Suprapubic skin (tissue), 4 donors: ENCODE measurements around the gene TBC1D14. TPM values are rescaled to one million over a fixed set of nuclear protein-coding genes. Genes with fewer than 3 reads are reported as not detected.
A peak's percentile ranks its signal among the peaks of the same experiment; 100 is the strongest.

ENCODE experiments used
- DNase-seq, 2 donors: peaks; one replicate each; pipeline ENCODE4 v3.0.0-alpha.2; 2019; ENCODE audit warnings: low spot score in 2 of 2
- H3K27ac ChIP-seq: fragments of 200-600 bp; sonication (generic); one replicate; pipeline ENCODE4 v1.5.1; 2019
- H3K27me3 ChIP-seq: fragments of 200-600 bp; sonication (generic); one replicate; pipeline ENCODE4 v1.5.1; 2019
- H3K36me3 ChIP-seq: fragments of 200-600 bp; sonication (generic); one replicate; pipeline ENCODE4 v1.5.1; 2019
- H3K4me1 ChIP-seq: fragments of 200-600 bp; sonication (generic); one replicate; pipeline ENCODE4 v1.5.1; 2019
- H3K4me3 ChIP-seq: fragments of 200-600 bp; sonication (generic); one replicate; pipeline ENCODE4 v1.5.1; 2019; ENCODE audit warnings: mild to moderate bottlenecking
- H3K9me3 ChIP-seq: fragments of 200-600 bp; sonication (generic); one replicate; pipeline ENCODE4 v1.5.1; 2019
- CTCF ChIP-seq, 2 donors: fragments of 200-600 bp in 1 of 2; fragments of 450-650 bp in 1 of 2; sonication (generic) in 1 of 2; IDR thresholded peaks; one replicate each; pipeline ENCODE4 v1.5.1; 2016 to 2019; ENCODE audit warnings: antibody characterized with exemption in 2 of 2, mild to moderate bottlenecking in 1 of 2, moderate library complexity in 1 of 2
- EP300 ChIP-seq: sonication (generic); formaldehyde crosslinking; IDR thresholded peaks from one replicate; pipeline ENCODE4 v1.6.1; 2017; ENCODE audit warnings: antibody characterized with exemption
- POLR2A ChIP-seq, 2 donors: fragments of 450-650 bp; IDR thresholded peaks; one replicate each; pipeline ENCODE4 v1.6.1; 2017; ENCODE audit warnings: antibody characterized with exemption in 2 of 2, mild to moderate bottlenecking in 2 of 2, moderate library complexity in 2 of 2
- POLR2AphosphoS5 ChIP-seq, 3 donors: sonication (generic); formaldehyde crosslinking; IDR thresholded peaks; one replicate each; pipeline ENCODE4 v1.6.1; 2017; ENCODE audit warnings: antibody characterized with exemption in 3 of 3
- WGBS: methylation state at CpG from one replicate; pipeline ENCODE4 v1.1.5; 2018; 5-methylcytosine and 5-hydroxymethylcytosine counted together
- total RNA-seq, 4 donors: library from RNA; depleted of rRNA; stranded (reverse); fragments of >200 nt; gene quantifications; one replicate each; pipeline ENCODE4 v1.1.0, GENCODE V29; 2016

Gene TBC1D14
- total RNA-seq, 4 donors from 2014 or later: 55.0 to 111 (median 97.9) TPM

GRCh38 chr4:7068279-7068842, 158.7 kb downstream of the TBC1D14 start:
- no peak for TF ChIP-seq EP300
- TF ChIP-seq POLR2A (IDR thresholded peaks at IDR 0.05): no peak
- TF ChIP-seq CTCF (IDR thresholded peaks at IDR 0.05): no peak
- no peak for TF ChIP-seq POLR2AphosphoS5 (IDR thresholded peaks at IDR 0.05)
- peak; percentile 99 to 100 for DNase-seq
- peaks cover 33% of the 10 kb centered on the region for H3K4me1 ChIP-seq
- peak overlapping the region; percentile 90 for H3K4me3 ChIP-seq
- H3K36me3 ChIP-seq: peaks cover 8% of the 10 kb centered on the region
- no peaks in the 10 kb centered on the region for H3K9me3 ChIP-seq
- H3K27ac ChIP-seq: peak overlapping the region; percentile 93
- WGBS: under 1% methylated on average over 40 of the region's 50 CpGs
- H3K27me3 ChIP-seq: no peaks in the 10 kb centered on the region

GRCh38 chr4:7068883-7069282, 159.3 kb downstream of the TBC1D14 start:
- peak in 1 of 2 donors; percentile 76 for DNase-seq

GRCh38 chr4:7070729-7071511, 161.3 kb downstream of the TBC1D14 start:
- H3K36me3 ChIP-seq: no peaks in the 10 kb centered on the region
- peaks cover 28% of the 10 kb centered on the region for H3K4me1 ChIP-seq
- no peak overlapping the region for H3K27ac ChIP-seq
- H3K27me3 ChIP-seq: no peaks in the 10 kb centered on the region
- H3K9me3 ChIP-seq: no peaks in the 10 kb centered on the region
- peak; percentile 88 to 89 for DNase-seq
- H3K4me3 ChIP-seq: no peak overlapping the region
- 42% methylated on average over 23 of the region's 23 CpGs for whole genome bisulfite sequencing
- no peak for TF ChIP-seq POLR2A (IDR thresholded peaks at IDR 0.05)
- TF ChIP-seq EP300: no peak
- TF ChIP-seq POLR2AphosphoS5 (IDR thresholded peaks at IDR 0.05): peak in 1 of 3 donors; percentile 47
- TF ChIP-seq CTCF (IDR thresholded peaks at IDR 0.05): peak; percentile 95 to 97

More at GRCh38 chr4:7068883-7069282, 159.3 kb downstream of the TBC1D14 start:
- 13% methylated on average over 18 of the region's 20 CpGs for WGBS
- no peaks in the 10 kb centered on the region for H3K27me3 ChIP-seq
- H3K4me3 ChIP-seq: peak overlapping the region; percentile 90
- no peaks in the 10 kb centered on the region for H3K9me3 ChIP-seq
- peak overlapping the region; percentile 93 for H3K27ac ChIP-seq
- peaks cover 33% of the 10 kb centered on the region for H3K4me1 ChIP-seq
- H3K36me3 ChIP-seq: peaks cover 2% of the 10 kb centered on the region
- no peak for TF ChIP-seq EP300
- no peak for TF ChIP-seq POLR2A (IDR thresholded peaks at IDR 0.05)
- TF ChIP-seq CTCF (IDR thresholded peaks at IDR 0.05): no peak
- TF ChIP-seq POLR2AphosphoS5 (IDR thresholded peaks at IDR 0.05): no peak

GRCh38 chr4:7073059-7073458, 163.4 kb downstream of the TBC1D14 start:
- Histone ChIP-seq H3K4me1 (peaks cover 15% of the 10 kb centered on the region), H3K9me3 (no peaks in the 10 kb centered on the region), H3K4me3 (no peak overlapping the region), H3K36me3 (no peaks in the 10 kb centered on the region), H3K27ac (no peak overlapping the region), H3K27me3 (no peaks in the 10 kb centered on the region)
- TF ChIP-seq POLR2AphosphoS5 (IDR thresholded peaks at IDR 0.05) (no peak), EP300 (no peak), POLR2A (IDR thresholded peaks at IDR 0.05) (no peak), CTCF (IDR thresholded peaks at IDR 0.05) (no peak)
- no peak for DNase-seq
- WGBS: 87% methylated on average over 14 of the region's 14 CpGs
